Endothelial cell (in vitro differentiated cells): ENCODE results near the gene COX19. TPM values are rescaled to one million over a fixed set of nuclear protein-coding genes. Genes with fewer than 3 reads are reported as not detected.
"Not testable (repeated sequence)": the region's sequence is repeated elsewhere in the genome, so short reads cannot be mapped to it uniquely, and the experiment has no call there.

ENCODE experiments used
- DNase-seq: peaks from one replicate; pipeline ENCODE4 v3.0.0; 2021; ENCODE audit warnings: low spot score
- H3K27ac Mint-ChIP-seq: one replicate; pipeline ENCODE4 v1.8.0; 2021; ENCODE audit warnings: mixed read lengths, inconsistent platforms; ENCODE audit not compliant: unreplicated experiment
- H3K27me3 Mint-ChIP-seq: one replicate; pipeline ENCODE4 v1.8.0; 2021; ENCODE audit warnings: mild to moderate bottlenecking, moderate library complexity, mixed read lengths, inconsistent platforms; ENCODE audit not compliant: unreplicated experiment
- H3K36me3 Mint-ChIP-seq: one replicate; pipeline ENCODE4 v1.8.0; 2021; ENCODE audit warnings: mild to moderate bottlenecking, low read depth, mixed read lengths, inconsistent platforms; ENCODE audit not compliant: unreplicated experiment
- H3K4me1 Mint-ChIP-seq: one replicate; pipeline ENCODE4 v1.8.0; 2021; ENCODE audit warnings: mild to moderate bottlenecking, mixed read lengths, inconsistent platforms; ENCODE audit not compliant: unreplicated experiment
- H3K4me3 Mint-ChIP-seq: one replicate; pipeline ENCODE4 v1.8.0; 2021; ENCODE audit warnings: mild to moderate bottlenecking, mixed read lengths, inconsistent platforms; ENCODE audit not compliant: unreplicated experiment
- H3K9me3 Mint-ChIP-seq: one replicate; pipeline ENCODE4 v1.8.0; 2021; ENCODE audit warnings: mixed read lengths, inconsistent platforms; ENCODE audit not compliant: unreplicated experiment
- total RNA-seq: library from RNA; stranded (reverse); fragmentation: NEBNext Ultra II Directional; extraction: Animal tissue kit (Norgen Biotek cat#: 25700); gene quantifications from one replicate; pipeline ENCODE4 v1.2.1, GENCODE V29; 2021; ENCODE audit not compliant: unreplicated experiment
- TF ChIP-seq, protein P1 (sequence below): fragments of 200-600 bp; sonication (generic); IDR thresholded peaks from one replicate; pipeline ENCODE4 v1.5.0; 2021; ENCODE audit warnings: antibody characterized with exemption; ENCODE audit not compliant: unreplicated experiment

COX19 gene
- total RNA-seq, 1 donor from 2014 or later: 10.2 TPM

GRCh38 chr7:944744-945143, 30.6 kb downstream of the COX19 start:
- no peak overlapping the region for H3K27ac Mint-ChIP-seq

DNA sequence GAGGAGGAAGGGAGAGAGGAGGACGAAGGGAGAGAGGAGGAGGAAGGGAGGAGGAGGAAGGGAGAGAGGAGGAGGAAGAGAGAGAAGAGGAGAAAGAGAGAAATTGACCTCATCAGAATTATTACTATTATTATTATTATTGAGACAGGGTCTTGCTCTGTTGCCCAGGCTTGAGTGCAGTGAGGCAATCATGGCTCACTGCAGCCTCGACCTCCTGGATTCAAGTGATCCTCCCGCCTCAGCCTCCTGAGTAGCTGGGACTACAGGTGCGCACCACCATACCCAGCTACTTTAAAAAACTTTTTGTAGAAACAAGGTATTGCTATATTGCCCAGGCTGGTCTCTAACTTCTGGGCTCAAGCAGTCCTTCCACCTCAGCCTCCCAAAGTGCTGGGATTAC, 31.6 kb downstream of the COX19 start:
- not testable (repeated sequence) for H3K9me3 Mint-ChIP-seq, DNase-seq, H3K36me3 Mint-ChIP-seq, H3K4me3 Mint-ChIP-seq, H3K27me3 Mint-ChIP-seq, H3K27ac Mint-ChIP-seq, H3K4me1 Mint-ChIP-seq

More at GRCh38 chr7:944744-945143, 30.6 kb downstream of the COX19 start:
- no peaks in the 10 kb centered on the region for H3K4me1 Mint-ChIP-seq
- DNase-seq: no peak
- no peak overlapping the region for H3K4me3 Mint-ChIP-seq
- TF ChIP-seq, protein P1, sequence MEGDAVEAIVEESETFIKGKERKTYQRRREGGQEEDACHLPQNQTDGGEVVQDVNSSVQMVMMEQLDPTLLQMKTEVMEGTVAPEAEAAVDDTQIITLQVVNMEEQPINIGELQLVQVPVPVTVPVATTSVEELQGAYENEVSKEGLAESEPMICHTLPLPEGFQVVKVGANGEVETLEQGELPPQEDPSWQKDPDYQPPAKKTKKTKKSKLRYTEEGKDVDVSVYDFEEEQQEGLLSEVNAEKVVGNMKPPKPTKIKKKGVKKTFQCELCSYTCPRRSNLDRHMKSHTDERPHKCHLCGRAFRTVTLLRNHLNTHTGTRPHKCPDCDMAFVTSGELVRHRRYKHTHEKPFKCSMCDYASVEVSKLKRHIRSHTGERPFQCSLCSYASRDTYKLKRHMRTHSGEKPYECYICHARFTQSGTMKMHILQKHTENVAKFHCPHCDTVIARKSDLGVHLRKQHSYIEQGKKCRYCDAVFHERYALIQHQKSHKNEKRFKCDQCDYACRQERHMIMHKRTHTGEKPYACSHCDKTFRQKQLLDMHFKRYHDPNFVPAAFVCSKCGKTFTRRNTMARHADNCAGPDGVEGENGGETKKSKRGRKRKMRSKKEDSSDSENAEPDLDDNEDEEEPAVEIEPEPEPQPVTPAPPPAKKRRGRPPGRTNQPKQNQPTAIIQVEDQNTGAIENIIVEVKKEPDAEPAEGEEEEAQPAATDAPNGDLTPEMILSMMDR: no peak
- peaks cover 8% of the 10 kb centered on the region for H3K27me3 Mint-ChIP-seq
- no peaks in the 10 kb centered on the region for H3K9me3 Mint-ChIP-seq
- peaks cover 6% of the 10 kb centered on the region for H3K36me3 Mint-ChIP-seq

- H3K36me3 Mint-ChIP-seq: peaks cover 6% of the 10 kb centered on the region
- peaks cover 5% of the 10 kb centered on the region for H3K27me3 Mint-ChIP-seq
- TF ChIP-seq, protein P1: no peak
- DNase-seq: no peak
- H3K4me1 Mint-ChIP-seq: no peaks in the 10 kb centered on the region
- no peak overlapping the region for H3K4me3 Mint-ChIP-seq
- no peaks in the 10 kb centered on the region for H3K9me3 Mint-ChIP-seq
- no peak overlapping the region for H3K27ac Mint-ChIP-seq
These were observed 34.5 kb downstream of the COX19 start for GRCh38 chr7:940599-941408.

GRCh38 chr7:939843-940242, 35.5 kb downstream of the COX19 start:
- TF ChIP-seq, protein P1: no peak
- H3K36me3 Mint-ChIP-seq: peaks cover 6% of the 10 kb centered on the region
- DNase-seq: no peak
- H3K4me3 Mint-ChIP-seq: no peak overlapping the region
- no peak overlapping the region for H3K27ac Mint-ChIP-seq
- no peaks in the 10 kb centered on the region for H3K9me3 Mint-ChIP-seq
- H3K4me1 Mint-ChIP-seq: no peaks in the 10 kb centered on the region
- H3K27me3 Mint-ChIP-seq: peaks cover 5% of the 10 kb centered on the region

GRCh38 chr7:938546-939185, 36.7 kb downstream of the COX19 start:
- no peak for DNase-seq
- H3K27ac Mint-ChIP-seq: no peak overlapping the region
- peaks cover 5% of the 10 kb centered on the region for H3K27me3 Mint-ChIP-seq
- no peaks in the 10 kb centered on the region for H3K4me1 Mint-ChIP-seq
- no peaks in the 10 kb centered on the region for H3K9me3 Mint-ChIP-seq
- H3K4me3 Mint-ChIP-seq: no peak overlapping the region
- TF ChIP-seq, protein P1: no peak
- peaks cover 6% of the 10 kb centered on the region for H3K36me3 Mint-ChIP-seq
